ENCODE measurements around the gene RUNX2.

Gene RUNX2

DNA sequence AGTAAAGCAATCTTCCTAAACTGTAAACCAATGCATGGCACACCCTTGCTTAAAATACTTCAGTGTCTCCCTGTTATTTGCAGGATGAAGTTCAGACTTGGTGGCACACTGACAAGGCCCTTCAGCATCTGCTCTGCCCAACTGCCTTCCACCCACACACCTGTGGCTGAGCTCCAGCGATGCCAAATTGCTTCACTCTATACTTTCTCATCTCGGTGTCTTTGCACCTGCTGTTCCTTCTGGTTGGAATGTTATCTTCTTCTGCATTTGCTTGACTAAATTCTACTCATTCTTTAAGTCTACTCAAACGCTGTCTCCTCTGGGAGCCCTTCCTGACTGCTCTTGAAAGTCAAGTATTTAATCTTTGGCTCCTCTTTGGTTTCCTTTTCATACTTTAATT, 149.7 kb downstream of the RUNX2 start:
- Mint-ChIP-seq H3K9me3 (no peaks in the 10 kb centered on the region), H3K27me3 (ENCODE audit: low read depth) (no peaks in the 10 kb centered on the region), H3K36me3 (ENCODE audit: low read depth) (no peaks in the 10 kb centered on the region), H3K4me3 (no peak overlapping the region), H3K27ac (no peak overlapping the region), H3K4me1 (ENCODE audit: low read depth) (peaks cover 4% of the 10 kb centered on the region)

DNA sequence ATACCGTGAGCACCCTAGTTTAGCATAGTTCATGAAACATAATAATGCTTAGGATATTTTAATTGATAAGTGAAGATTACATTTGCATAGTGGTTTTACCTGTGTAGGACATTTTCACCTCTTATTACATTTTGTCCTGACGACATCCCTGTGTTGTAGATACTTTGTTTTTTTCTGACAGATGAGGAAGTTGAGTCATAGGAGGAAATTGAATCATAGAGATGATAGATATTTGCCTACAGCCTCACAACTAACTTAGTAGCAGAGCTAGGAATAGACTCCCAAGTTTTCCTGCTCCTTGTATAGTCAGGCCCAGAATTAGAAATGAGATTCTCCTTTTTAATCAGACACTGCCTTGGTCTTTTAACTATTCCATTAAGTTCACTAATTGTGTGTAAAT, 150.1 kb downstream of the RUNX2 start:
- Mint-ChIP-seq H3K27me3 (ENCODE audit: low read depth) (no peaks in the 10 kb centered on the region), H3K4me1 (ENCODE audit: low read depth) (peaks cover 4% of the 10 kb centered on the region), H3K9me3 (no peaks in the 10 kb centered on the region), H3K27ac (no peak overlapping the region), H3K36me3 (ENCODE audit: low read depth) (no peaks in the 10 kb centered on the region), H3K4me3 (no peak overlapping the region)

DNA sequence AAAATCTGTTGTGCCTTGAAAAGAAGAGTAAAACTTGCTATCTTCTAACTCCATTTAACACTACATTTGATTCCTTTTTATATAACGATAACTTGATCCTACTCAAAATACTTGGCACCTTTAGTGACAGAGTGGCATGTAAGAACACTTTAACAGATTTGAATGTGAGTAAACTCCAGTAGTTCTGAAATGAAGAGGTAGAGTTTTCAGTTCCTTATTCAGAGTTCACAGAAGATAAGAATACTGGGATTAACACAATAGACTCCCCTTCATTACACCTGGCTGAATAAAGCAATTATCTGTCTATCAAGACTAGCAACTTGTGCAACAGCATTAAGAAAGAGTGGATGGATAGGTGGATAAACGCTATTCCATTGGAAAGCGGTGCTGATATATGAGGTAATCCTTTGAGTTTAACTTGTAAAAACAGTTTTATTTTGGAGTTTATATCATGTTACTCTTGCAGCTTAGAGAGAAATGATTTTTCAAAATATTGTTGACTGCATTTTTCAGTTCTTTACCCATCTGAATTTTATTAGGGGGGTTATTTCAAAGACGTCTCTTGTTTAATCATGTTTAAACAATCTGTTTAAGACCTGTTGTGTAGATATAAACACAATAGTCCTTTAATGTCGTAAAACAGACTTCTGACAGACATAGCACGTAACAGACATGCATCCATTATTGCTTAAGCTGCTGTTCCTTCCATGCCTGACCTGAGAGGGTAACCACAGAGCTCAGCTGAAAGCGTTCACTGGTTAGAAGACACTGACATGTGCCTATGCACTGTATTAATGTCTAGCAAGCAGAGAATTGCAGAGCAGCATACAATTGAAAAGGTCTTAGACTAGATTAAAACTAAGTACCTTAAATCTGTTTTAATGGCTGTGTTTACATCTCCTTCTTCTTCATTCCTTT, 152.0 kb downstream of the RUNX2 start:
- Mint-ChIP-seq H3K36me3 (ENCODE audit: low read depth) (peaks cover 2% of the 10 kb centered on the region), H3K4me1 (ENCODE audit: low read depth) (peaks cover 4% of the 10 kb centered on the region), H3K4me3 (no peak overlapping the region), H3K9me3 (no peaks in the 10 kb centered on the region), H3K27ac (no peak overlapping the region), H3K27me3 (ENCODE audit: low read depth) (no peaks in the 10 kb centered on the region)

DNA sequence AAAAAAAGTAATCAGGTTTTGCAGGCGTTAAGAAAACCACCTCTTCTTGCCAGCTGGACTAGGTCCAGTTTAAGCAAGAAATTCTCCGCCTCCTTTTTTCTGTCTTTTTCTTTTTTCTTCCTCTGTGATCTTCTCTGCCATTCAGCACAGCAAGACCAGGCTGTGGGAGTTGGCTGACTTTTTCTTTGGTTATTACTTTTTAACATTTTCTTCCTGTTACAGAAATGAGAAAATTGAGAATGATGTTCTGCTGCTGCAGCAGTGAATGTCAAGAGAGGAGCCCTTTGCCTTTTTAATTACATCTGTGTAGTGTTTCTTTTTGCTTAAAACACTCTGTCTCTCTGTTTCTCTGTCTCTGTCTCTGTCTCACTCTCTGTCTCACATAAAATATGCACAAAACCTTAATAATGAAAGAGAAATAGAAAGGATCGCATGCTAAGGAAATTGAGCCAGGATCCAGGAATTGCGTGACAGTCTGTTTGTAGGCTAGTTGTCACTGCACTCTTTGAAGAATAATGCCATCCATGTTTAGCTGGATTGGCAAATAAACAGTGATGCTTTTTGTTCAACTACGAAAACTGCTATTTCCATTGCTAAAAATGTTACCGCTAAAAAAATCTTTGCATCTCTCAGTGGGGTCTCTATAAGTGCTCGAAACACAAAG, 152.8 kb downstream of the RUNX2 start:
- H3K36me3 Mint-ChIP-seq (ENCODE audit: low read depth) = peaks cover 2% of the 10 kb centered on the region
- no peaks in the 10 kb centered on the region for H3K9me3 Mint-ChIP-seq
- H3K27ac Mint-ChIP-seq = no peak overlapping the region
- H3K4me3 Mint-ChIP-seq = no peak overlapping the region
- peaks cover 4% of the 10 kb centered on the region for H3K4me1 Mint-ChIP-seq (ENCODE audit: low read depth)
- H3K27me3 Mint-ChIP-seq (ENCODE audit: low read depth) = no peaks in the 10 kb centered on the region

DNA sequence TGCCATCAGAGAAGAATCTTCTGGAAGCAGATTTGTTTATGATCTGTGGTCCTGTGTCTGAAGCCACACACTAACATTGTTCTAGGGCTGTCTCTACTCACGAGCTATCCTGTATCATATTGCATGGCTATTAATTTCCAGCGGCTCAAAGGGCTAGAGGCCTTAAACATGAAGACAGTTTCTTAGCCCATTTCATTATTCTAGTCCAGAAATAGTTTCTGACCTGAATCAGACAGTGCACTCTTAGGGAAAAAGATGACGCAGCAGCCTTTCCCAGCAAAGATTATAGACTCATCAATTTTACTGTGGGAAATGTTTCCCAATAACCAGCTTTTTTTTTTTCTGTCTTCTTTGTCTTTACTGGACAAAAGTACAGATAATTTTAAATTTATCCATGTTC, 154.9 kb downstream of the RUNX2 start:
- H3K36me3 Mint-ChIP-seq (ENCODE audit: low read depth) = peaks cover 2% of the 10 kb centered on the region
- H3K27ac Mint-ChIP-seq = no peak overlapping the region
- H3K9me3 Mint-ChIP-seq = no peaks in the 10 kb centered on the region
- no peaks in the 10 kb centered on the region for H3K27me3 Mint-ChIP-seq (ENCODE audit: low read depth)
- no peak overlapping the region for H3K4me3 Mint-ChIP-seq
- peaks cover 9% of the 10 kb centered on the region for H3K4me1 Mint-ChIP-seq (ENCODE audit: low read depth)

DNA sequence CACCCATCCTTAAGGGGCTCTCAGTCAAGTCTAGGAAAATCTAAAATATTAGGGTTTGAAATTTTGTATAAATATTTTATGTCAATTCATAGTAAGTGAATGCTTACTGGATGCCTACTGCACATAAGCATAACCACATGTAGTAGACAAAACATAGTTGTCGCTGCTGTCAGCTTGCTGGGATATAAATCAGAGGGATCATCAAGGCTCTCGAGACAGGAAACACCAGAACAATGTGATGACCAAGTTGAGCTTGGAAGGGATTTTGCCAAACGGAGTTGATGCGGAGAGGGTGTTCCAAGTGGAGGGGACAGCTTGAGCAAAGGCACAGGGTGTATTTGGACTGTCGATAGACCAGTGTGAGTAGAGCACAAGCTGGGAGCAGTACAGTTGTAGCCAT, 155.4 kb downstream of the RUNX2 start:
- Mint-ChIP-seq H3K4me3 (no peak overlapping the region), H3K36me3 (ENCODE audit: low read depth) (peaks cover 2% of the 10 kb centered on the region), H3K9me3 (no peaks in the 10 kb centered on the region), H3K4me1 (ENCODE audit: low read depth) (peaks cover 10% of the 10 kb centered on the region), H3K27ac (no peak overlapping the region), H3K27me3 (ENCODE audit: low read depth) (no peaks in the 10 kb centered on the region)

DNA sequence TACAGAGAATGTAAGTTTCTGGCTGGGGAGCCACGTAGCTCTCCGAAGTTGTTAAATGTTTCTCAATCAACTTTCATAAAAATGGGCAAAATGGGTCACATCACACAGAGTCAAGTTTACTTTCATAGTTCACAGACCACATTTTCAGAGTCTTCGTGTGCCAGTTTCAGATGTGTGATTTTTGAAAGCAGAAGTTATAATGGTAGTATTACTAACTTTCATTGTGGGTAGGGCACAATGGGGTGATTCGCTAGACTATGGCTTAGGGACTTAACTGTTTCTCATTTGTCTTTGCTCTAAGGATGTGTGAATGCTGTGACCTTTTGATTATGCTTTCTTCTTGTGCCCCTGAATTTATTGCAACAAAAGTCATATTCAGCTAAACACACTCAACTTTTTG, 158.6 kb downstream of the RUNX2 start:
- Mint-ChIP-seq H3K4me1 (ENCODE audit: low read depth) (peaks cover 20% of the 10 kb centered on the region), H3K4me3 (no peak overlapping the region), H3K9me3 (no peaks in the 10 kb centered on the region), H3K36me3 (ENCODE audit: low read depth) (peaks cover 9% of the 10 kb centered on the region), H3K27me3 (ENCODE audit: low read depth) (no peaks in the 10 kb centered on the region), H3K27ac (no peak overlapping the region)

DNA sequence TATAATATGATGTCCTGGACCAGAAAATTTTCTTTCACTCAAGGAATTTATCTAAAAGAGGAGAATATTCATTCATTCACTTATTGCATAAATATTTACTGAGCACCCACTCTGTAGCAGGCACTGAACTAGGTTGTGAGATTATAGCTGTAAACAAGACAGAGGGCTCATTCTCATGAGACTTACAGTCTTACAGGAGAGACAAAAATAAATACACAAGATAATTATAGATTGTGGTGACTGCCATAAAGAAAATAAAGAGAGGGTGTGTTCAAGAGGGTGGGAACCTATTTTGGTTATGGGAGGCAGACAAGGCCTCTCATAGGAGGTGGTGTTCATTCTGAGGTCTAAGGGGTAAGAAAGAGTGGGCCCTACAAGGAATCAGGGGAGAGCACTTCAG, 159.5 kb downstream of the RUNX2 start:
- Mint-ChIP-seq H3K4me1 (ENCODE audit: low read depth) (peaks cover 20% of the 10 kb centered on the region), H3K9me3 (no peaks in the 10 kb centered on the region), H3K4me3 (no peak overlapping the region), H3K27ac (no peak overlapping the region), H3K36me3 (ENCODE audit: low read depth) (peaks cover 10% of the 10 kb centered on the region), H3K27me3 (ENCODE audit: low read depth) (no peaks in the 10 kb centered on the region)

DNA sequence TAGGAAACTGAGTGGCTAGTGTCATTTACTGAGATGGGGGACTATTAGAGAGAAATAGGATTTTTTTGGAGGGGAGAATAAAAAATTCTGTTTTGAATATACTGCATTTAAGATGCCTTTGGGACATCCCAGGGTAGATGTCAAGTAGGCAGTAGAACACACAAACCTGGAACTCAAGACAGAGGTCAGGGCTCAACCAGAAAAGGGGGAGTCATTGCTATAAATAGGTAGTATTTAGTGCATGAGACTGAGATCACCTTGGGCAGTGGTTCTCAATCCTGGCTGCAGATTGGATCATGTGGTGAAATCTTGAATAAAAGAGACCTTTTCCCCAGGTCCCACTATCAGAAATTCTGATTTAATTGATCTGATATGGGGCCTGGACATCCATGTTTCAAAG, 160.1 kb downstream of the RUNX2 start:
- Mint-ChIP-seq H3K4me3 (no peak overlapping the region), H3K4me1 (ENCODE audit: low read depth) (peaks cover 20% of the 10 kb centered on the region), H3K9me3 (no peaks in the 10 kb centered on the region), H3K36me3 (ENCODE audit: low read depth) (peaks cover 10% of the 10 kb centered on the region), H3K27ac (no peak overlapping the region), H3K27me3 (ENCODE audit: low read depth) (no peaks in the 10 kb centered on the region)

DNA sequence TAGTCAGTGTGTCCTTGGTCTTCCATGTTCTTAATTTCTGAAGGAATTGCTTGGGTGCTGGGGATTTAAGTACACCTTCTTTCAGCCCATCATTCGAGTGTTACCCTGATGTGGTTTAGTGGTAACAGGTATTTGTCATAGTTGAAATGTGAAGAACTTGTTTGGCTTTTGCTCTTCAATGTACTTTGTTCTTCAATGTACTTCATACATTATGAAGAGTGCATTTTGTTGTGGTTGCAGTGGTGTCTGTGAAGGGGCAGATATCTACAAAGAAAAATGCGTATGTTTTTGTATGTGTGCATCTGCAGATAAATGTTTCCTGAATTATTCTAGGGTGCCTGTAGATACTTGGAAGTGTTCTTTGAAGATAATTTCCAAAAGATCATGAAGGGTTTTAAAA, 160.8 kb downstream of the RUNX2 start:
- H3K4me1 Mint-ChIP-seq (ENCODE audit: low read depth) = peaks cover 22% of the 10 kb centered on the region
- H3K27me3 Mint-ChIP-seq (ENCODE audit: low read depth) = no peaks in the 10 kb centered on the region
- no peak overlapping the region for H3K4me3 Mint-ChIP-seq
- H3K27ac Mint-ChIP-seq = peak overlapping the region; percentile 34
- peaks cover 10% of the 10 kb centered on the region for H3K36me3 Mint-ChIP-seq (ENCODE audit: low read depth)
- no peaks in the 10 kb centered on the region for H3K9me3 Mint-ChIP-seq

DNA sequence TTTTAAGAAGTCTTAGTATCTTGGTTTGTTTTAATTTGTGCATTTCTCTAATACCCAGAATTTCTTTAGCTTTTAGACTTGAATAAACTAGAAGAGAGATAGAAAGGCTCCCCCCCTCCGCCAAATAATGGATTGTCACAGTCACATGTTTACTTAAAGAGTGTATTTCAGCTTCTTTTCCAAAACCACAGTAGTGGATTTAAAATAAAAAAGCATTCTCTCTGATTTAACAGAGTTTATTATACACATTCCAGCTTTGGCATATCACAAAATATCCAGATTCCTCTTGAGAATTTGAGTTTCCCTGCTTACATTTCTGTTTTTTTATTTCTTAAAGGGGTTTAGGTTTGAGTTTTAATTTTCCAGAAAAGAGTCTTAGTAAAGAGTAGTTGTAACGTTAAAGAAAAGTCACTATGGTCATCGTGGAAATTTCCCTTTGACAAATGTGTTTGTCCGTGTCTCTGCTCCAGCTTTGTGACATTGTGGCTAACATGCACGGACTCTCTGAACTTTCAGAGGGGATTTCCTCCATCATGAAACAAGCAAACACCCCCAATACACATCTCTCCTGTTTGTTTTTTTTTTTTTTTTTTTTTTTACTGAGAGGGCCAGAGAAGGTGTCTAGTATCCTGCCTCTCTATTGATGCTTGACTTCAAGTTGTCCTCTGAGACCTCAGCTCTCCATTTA, 163.1 kb downstream of the RUNX2 start:
- Mint-ChIP-seq H3K36me3 (ENCODE audit: low read depth) (peaks cover 26% of the 10 kb centered on the region), H3K4me3 (no peak overlapping the region), H3K4me1 (ENCODE audit: low read depth) (peaks cover 42% of the 10 kb centered on the region), H3K27me3 (ENCODE audit: low read depth) (no peaks in the 10 kb centered on the region), H3K9me3 (no peaks in the 10 kb centered on the region), H3K27ac (no peak overlapping the region)

DNA sequence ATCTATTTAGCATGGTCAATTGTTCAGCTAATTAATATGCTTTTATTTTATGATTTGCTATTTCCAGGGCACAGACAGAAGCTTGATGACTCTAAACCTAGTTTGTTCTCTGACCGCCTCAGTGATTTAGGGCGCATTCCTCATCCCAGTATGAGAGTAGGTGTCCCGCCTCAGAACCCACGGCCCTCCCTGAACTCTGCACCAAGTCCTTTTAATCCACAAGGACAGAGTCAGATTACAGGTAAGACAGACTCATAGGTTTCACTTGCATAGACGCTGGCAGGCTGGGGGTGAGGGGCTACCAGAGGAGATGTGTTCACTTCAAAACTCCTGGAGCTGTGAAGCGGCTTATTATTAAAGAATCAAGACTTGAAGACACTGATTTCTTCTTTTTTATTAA, 163.7 kb downstream of the RUNX2 start:
- no peak overlapping the region for H3K27ac Mint-ChIP-seq
- no peaks in the 10 kb centered on the region for H3K9me3 Mint-ChIP-seq
- H3K27me3 Mint-ChIP-seq (ENCODE audit: low read depth) = no peaks in the 10 kb centered on the region
- H3K36me3 Mint-ChIP-seq (ENCODE audit: low read depth) = peaks cover 29% of the 10 kb centered on the region
- H3K4me1 Mint-ChIP-seq (ENCODE audit: low read depth) = peaks cover 49% of the 10 kb centered on the region
- H3K4me3 Mint-ChIP-seq = no peak overlapping the region

DNA sequence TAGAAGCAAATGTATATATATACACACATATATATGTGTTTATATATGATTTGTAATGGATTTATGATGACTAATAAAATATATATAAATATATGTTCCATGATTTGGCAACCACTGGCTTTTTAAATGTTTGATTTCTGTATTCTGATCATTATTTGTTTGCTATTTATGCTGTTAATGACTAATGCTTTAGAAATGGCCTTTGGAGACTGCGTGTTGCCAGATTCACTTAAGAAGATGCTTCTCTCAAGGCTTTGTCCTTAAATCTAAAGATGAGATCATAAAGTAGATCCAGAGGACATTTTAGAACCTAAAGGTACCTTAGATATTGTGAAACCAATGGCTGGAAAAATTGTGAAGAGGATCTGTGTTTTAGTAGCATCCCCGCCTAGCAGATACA, 165.6 kb downstream of the RUNX2 start:
- no peaks in the 10 kb centered on the region for H3K9me3 Mint-ChIP-seq
- no peaks in the 10 kb centered on the region for H3K27me3 Mint-ChIP-seq (ENCODE audit: low read depth)
- H3K27ac Mint-ChIP-seq = no peak overlapping the region
- peaks cover 35% of the 10 kb centered on the region for H3K36me3 Mint-ChIP-seq (ENCODE audit: low read depth)
- H3K4me3 Mint-ChIP-seq = no peak overlapping the region
- H3K4me1 Mint-ChIP-seq (ENCODE audit: low read depth) = peaks cover 51% of the 10 kb centered on the region

DNA sequence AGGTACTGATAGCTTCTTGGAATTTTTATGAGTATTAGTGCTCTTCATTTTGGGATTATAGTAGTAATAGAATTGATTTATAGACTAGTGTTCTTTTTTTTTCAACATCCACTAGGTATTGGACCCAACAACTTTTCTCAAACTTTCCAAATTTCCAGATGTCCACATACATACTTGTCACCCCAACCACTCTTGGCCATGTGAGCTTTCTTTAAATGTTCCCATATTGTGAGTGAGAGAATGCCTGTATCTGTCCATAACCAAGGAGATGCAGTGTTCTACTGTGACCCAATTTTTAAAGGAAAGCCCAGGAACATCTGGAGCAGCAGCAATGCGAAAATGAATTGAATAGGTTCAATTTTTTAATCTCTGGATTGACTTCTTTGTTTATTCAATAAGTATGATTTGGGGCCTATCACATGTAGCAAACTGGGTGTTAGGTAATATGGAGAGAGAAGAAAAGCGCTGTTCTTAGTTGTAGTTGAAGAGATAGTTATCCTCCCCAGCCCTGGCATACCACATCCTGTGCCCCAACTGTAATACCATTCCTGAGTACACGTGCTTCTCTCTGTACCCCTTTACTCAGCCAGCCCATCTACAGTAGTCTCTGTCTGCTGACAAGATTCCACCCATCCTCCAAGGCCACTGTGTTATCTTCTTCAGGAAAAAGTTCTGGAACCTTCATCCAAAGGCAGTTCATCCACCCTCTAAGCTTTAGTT, 166.4 kb downstream of the RUNX2 start:
- H3K4me1 Mint-ChIP-seq (ENCODE audit: low read depth) = peaks cover 46% of the 10 kb centered on the region
- peak overlapping the region; percentile 43 for H3K27ac Mint-ChIP-seq
- H3K27me3 Mint-ChIP-seq (ENCODE audit: low read depth) = no peaks in the 10 kb centered on the region
- no peaks in the 10 kb centered on the region for H3K9me3 Mint-ChIP-seq
- peaks cover 33% of the 10 kb centered on the region for H3K36me3 Mint-ChIP-seq (ENCODE audit: low read depth)
- no peak overlapping the region for H3K4me3 Mint-ChIP-seq
